Stimulated activated CD8-positive, alpha-beta memory T cell treated with anti-CD3 and anti-CD28 coated beads, Interleukin-12 subunit alpha, Interleukin-12 subunit beta, amount 100 ng/mL, for 4 hours (primary cell): ENCODE measurements around the gene ITFG2.

Experiments used
- DNase-seq: peaks from one replicate; pipeline ENCODE4 v3.0.0-alpha.2; 2020; ENCODE audit warnings: low read depth

The ITFG2 gene

GRCh38 chr12:2832550-2833127, 20.2 kb downstream of the ITFG2 start:
- DNase-seq = no peak

- DNase-seq = no peak
Observed at GRCh38 chr12:2833327-2833726, 20.9 kb downstream of the ITFG2 start.

- DNase-seq = no peak
Observed at GRCh38 chr12:2833810-2834209, 21.3 kb downstream of the ITFG2 start.

GRCh38 chr12:2834581-2835491, 22.4 kb downstream of the ITFG2 start, which contains the start of gene NRIP2:
Gene NRIP2 (minus strand): TSS chr12:2835035. CDS start chr12:2834983, 52 bp downstream.
- DNase-seq = no peak

GRCh38 chr12:2835691-2836403, 23.4 kb downstream of the ITFG2 start:
- no peak for DNase-seq

GRCh38 chr12:2836574-2836973, 24.1 kb downstream of the ITFG2 start:
- DNase-seq = no peak

- DNase-seq = no peak
Observed at GRCh38 chr12:2841056-2841650, 28.7 kb downstream of the ITFG2 start.

GRCh38 chr12:2842948-2843347, 30.5 kb downstream of the ITFG2 start:
- no peak for DNase-seq

- no peak for DNase-seq
Observed at GRCh38 chr12:2844786-2845185, 32.3 kb downstream of the ITFG2 start.

GRCh38 chr12:2845280-2845679, 32.8 kb downstream of the ITFG2 start:
- DNase-seq = no peak

GRCh38 chr12:2851931-2852330, 39.5 kb downstream of the ITFG2 start:
- DNase-seq = no peak

- no peak for DNase-seq
Observed at GRCh38 chr12:2853626-2854025, 41.2 kb downstream of the ITFG2 start.

- no peak for DNase-seq
Observed at GRCh38 chr12:2854669-2855453, 42.4 kb downstream of the ITFG2 start.

GRCh38 chr12:2855546-2855945, 43.1 kb downstream of the ITFG2 start:
- no peak for DNase-seq

GRCh38 chr12:2856051-2856450, 43.6 kb downstream of the ITFG2 start:
- DNase-seq = no peak

- no peak for DNase-seq
Observed at GRCh38 chr12:2857021-2857431, 44.6 kb downstream of the ITFG2 start, which contains the start of gene TEX52. Gene TEX52 (minus strand): TSS chr12:2857039. CDS start chr12:2857026, 13 bp downstream.

- no peak for DNase-seq
Observed at GRCh38 chr12:2857576-2857975, 45.1 kb downstream of the ITFG2 start.

GRCh38 chr12:2858334-2858733, 45.9 kb downstream of the ITFG2 start:
- DNase-seq = no peak

- DNase-seq = no peak
Observed at GRCh38 chr12:2858944-2859421, 46.5 kb downstream of the ITFG2 start.

- no peak for DNase-seq
Observed at GRCh38 chr12:2860170-2860569, 47.7 kb downstream of the ITFG2 start.

GRCh38 chr12:2862876-2863275, 50.4 kb downstream of the ITFG2 start:
- DNase-seq = no peak
